Gastroesophageal sphincter (tissue), 3 donors: ENCODE results near the gene PLA1A.

Source experiments
- EP300 ChIP-seq: sonication (generic); formaldehyde crosslinking; IDR thresholded peaks from one replicate; pipeline ENCODE4 v1.6.1; 2017; ENCODE audit warnings: antibody characterized with exemption, mild to moderate bottlenecking
- POLR2A ChIP-seq, 2 donors: fragments of 450-650 bp; IDR thresholded peaks; one replicate each; pipeline ENCODE4 v1.6.1; 2017; ENCODE audit warnings: antibody characterized with exemption in 2 of 2, mild to moderate bottlenecking in 2 of 2, moderate library complexity in 1 of 2
- POLR2AphosphoS5 ChIP-seq: sonication (generic); formaldehyde crosslinking; IDR thresholded peaks from one replicate; pipeline ENCODE4 v1.6.1; 2017; ENCODE audit warnings: antibody characterized with exemption
- TF ChIP-seq, protein P1 (sequence below), 4 experiments: fragments of 200-600 bp in 2 of 4; fragments of 450-650 bp in 2 of 4; sonication (generic) in 1 of 4; IDR thresholded peaks; one replicate each; pipeline ENCODE4 v1.5.1; 2017 to 2019; ENCODE audit warnings: antibody characterized with exemption in 4 of 4, mild to moderate bottlenecking in 2 of 4, moderate library complexity in 2 of 4

DNA sequence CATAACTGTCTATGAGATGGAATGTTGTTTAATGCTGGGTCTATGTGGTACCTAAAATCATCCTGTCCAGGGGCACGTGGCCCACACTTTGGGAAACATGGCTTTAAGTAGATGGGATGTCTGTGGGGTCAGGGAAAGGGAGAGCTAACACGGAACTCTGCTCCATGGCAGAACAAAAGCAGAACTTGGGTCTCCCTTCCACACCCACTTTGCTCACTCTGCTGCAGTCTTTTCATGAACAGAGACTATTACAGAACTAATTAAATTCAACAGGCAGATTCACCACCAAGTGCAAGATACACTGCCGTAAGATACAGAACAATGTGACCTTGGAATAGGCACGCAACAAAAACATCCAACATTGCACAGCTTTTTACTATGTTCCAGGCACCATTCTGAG lies 34.5 kb downstream of the PLA1A start:
- TF ChIP-seq EP300 = no peak
- no peak for TF ChIP-seq POLR2A (IDR thresholded peaks at IDR 0.05)
- TF ChIP-seq, protein P1, sequence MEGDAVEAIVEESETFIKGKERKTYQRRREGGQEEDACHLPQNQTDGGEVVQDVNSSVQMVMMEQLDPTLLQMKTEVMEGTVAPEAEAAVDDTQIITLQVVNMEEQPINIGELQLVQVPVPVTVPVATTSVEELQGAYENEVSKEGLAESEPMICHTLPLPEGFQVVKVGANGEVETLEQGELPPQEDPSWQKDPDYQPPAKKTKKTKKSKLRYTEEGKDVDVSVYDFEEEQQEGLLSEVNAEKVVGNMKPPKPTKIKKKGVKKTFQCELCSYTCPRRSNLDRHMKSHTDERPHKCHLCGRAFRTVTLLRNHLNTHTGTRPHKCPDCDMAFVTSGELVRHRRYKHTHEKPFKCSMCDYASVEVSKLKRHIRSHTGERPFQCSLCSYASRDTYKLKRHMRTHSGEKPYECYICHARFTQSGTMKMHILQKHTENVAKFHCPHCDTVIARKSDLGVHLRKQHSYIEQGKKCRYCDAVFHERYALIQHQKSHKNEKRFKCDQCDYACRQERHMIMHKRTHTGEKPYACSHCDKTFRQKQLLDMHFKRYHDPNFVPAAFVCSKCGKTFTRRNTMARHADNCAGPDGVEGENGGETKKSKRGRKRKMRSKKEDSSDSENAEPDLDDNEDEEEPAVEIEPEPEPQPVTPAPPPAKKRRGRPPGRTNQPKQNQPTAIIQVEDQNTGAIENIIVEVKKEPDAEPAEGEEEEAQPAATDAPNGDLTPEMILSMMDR (IDR thresholded peaks at IDR 0.05) = no peak
- TF ChIP-seq POLR2AphosphoS5 = no peak
